AG08396 (cell line): ENCODE data around the gene MAGOH.
A peak's percentile ranks its signal among the peaks of the same experiment; 100 is the strongest.
"Not testable (repeated sequence)": the region's sequence is repeated elsewhere in the genome, so short reads cannot be mapped to it uniquely, and the experiment has no call there.

Experiments used
- DNase-seq: peaks from one replicate; pipeline ENCODE4 v3.0.0; 2012; ENCODE audit warnings: low spot score, mixed read lengths

MAGOH gene

GRCh38 chr1:53238197-53239155, at the start of gene MAGOH:
Gene MAGOH, minus strand, starts transcription at chr1:53238518. Its CDS starts 70 bp downstream, at chr1:53238448.
- peak; percentile 94 for DNase-seq

GRCh38 chr1:53286955-53287354, 48.6 kb upstream of the MAGOH start:
- DNase-seq, result no peak

- DNase-seq, result no peak
These were observed 47.8 kb upstream of the MAGOH start for GRCh38 chr1:53285969-53286760.

- no peak for DNase-seq
These were observed 47.2 kb upstream of the MAGOH start for GRCh38 chr1:53285546-53285945.

GRCh38 chr1:53284224-53285020, 46.1 kb upstream of the MAGOH start:
- DNase-seq, result no peak

GRCh38 chr1:53283156-53283555, 44.8 kb upstream of the MAGOH start:
- DNase-seq, result not testable (repeated sequence)

GRCh38 chr1:53281133-53281532, 42.8 kb upstream of the MAGOH start:
- DNase-seq, result no peak

GRCh38 chr1:53280496-53280895, 42.2 kb upstream of the MAGOH start:
- no peak for DNase-seq

GRCh38 chr1:53279296-53280200, 41.2 kb upstream of the MAGOH start:
- no peak for DNase-seq

- peak; percentile 85 for DNase-seq
These were observed 40.0 kb upstream of the MAGOH start for GRCh38 chr1:53278298-53278725.

GRCh38 chr1:53277326-53277725, 39.0 kb upstream of the MAGOH start:
- DNase-seq, result no peak

- no peak for DNase-seq
These were observed 38.6 kb upstream of the MAGOH start for GRCh38 chr1:53276902-53277281.

GRCh38 chr1:53276153-53276901, 38.0 kb upstream of the MAGOH start:
- DNase-seq, result no peak

GRCh38 chr1:53275566-53275965, 37.2 kb upstream of the MAGOH start:
- DNase-seq, result no peak

- DNase-seq, result no peak
These were observed 36.3 kb upstream of the MAGOH start for GRCh38 chr1:53274541-53275185.

- DNase-seq, result no peak
These were observed 35.7 kb upstream of the MAGOH start for GRCh38 chr1:53274026-53274425.

GRCh38 chr1:53273526-53273925, 35.2 kb upstream of the MAGOH start:
- no peak for DNase-seq

GRCh38 chr1:53272349-53272748, 34.0 kb upstream of the MAGOH start:
- DNase-seq, result no peak

GRCh38 chr1:53271446-53272090, 33.2 kb upstream of the MAGOH start:
- DNase-seq, result no peak
